PC-3 (cell line): Measurements from ENCODE around the gene CD300LG. TPM values are rescaled to one million over a fixed set of nuclear protein-coding genes. Genes with fewer than 3 reads are reported as not detected.

Experiments used
- ATAC-seq: fragments of 200-7000 bp; cut with Tn5 transposase; 2 replicates; pipeline ENCODE4 v1.9.1; 2020; ENCODE audit warnings: mild to moderate bottlenecking, moderate library complexity
- BruUV-seq: library from RNA; stranded (reverse); fragments of 400-500 nt; replicated peaks from 2 replicates; lab custom pipeline; 2021; lab: Mats Ljungman, UMichigan
- CTCF ChIA-PET: fragments of 300-600 bp; sonication (Branson Sonifier 250); formaldehyde crosslinking; loops from one replicate; lab custom pipeline; 2022; ENCODE audit warnings: antibody characterized with exemption; lab: Charles Lee
- POLR2A ChIA-PET: fragments of 300-600 bp; sonication (Branson Sonifier 250); formaldehyde crosslinking; loops from one replicate; lab custom pipeline; 2022; ENCODE audit warnings: antibody characterized with exemption; ENCODE audit not compliant: unreplicated experiment; lab: Charles Lee
- DNase-seq: peaks from one replicate; pipeline ENCODE4 v3.0.0-alpha.2; 2015
- H2AFZ ChIP-seq: fragments of 300-600 bp; sonication (generic); 2 replicates; pipeline ENCODE4 v1.6.0; 2016; ENCODE audit warnings: antibody characterized with exemption, low read length
- H3F3A ChIP-seq: fragments of 300-600 bp; sonication (generic); one replicate; pipeline ENCODE4 v1.6.0; 2017; ENCODE audit warnings: antibody characterized with exemption, low read length, control low read depth, mild to moderate bottlenecking; ENCODE audit not compliant: unreplicated experiment
- H3K27ac ChIP-seq: fragments of 300-600 bp; sonication (generic); 2 replicates; pipeline ENCODE4 v1.5.1; 2016; ENCODE audit warnings: mild to moderate bottlenecking, low read length
- H3K27me3 ChIP-seq: fragments of 300-600 bp; sonication (generic); 2 replicates; pipeline ENCODE4 v1.6.1; 2016; ENCODE audit warnings: low read length, mixed read lengths
- H3K36me3 ChIP-seq: fragments of 300-600 bp; sonication (generic); 2 replicates; pipeline ENCODE4 v1.6.1; 2016; ENCODE audit warnings: low read depth, mixed run types, low read length, mixed read lengths
- H3K4me1 ChIP-seq: fragments of 300-600 bp; sonication (generic); 2 replicates; pipeline ENCODE4 v1.5.1; 2016; ENCODE audit warnings: low read length; ENCODE audit not compliant: insufficient read depth
- H3K4me2 ChIP-seq: fragments of 300-600 bp; sonication (generic); 2 replicates; pipeline ENCODE4 v1.6.0; 2016; ENCODE audit warnings: low read length
- H3K4me3 ChIP-seq: fragments of 300-600 bp; sonication (generic); 2 replicates; pipeline ENCODE4 v1.5.1; 2016; ENCODE audit warnings: mild to moderate bottlenecking, low read length, mixed read lengths
- H3K79me2 ChIP-seq: fragments of 300-600 bp; sonication (generic); 2 replicates; pipeline ENCODE4 v1.6.1; 2017; ENCODE audit warnings: low read length, mixed read lengths
- H3K9ac ChIP-seq: fragments of 300-600 bp; sonication (generic); 2 replicates; pipeline ENCODE4 v1.6.0; 2016; ENCODE audit warnings: mild to moderate bottlenecking, low read length
- H3K9me2 ChIP-seq: fragments of 300-600 bp; sonication (generic); replicated peaks from 2 replicates; pipeline ENCODE4 v1.6.1; 2016; ENCODE audit warnings: mixed run types, low read length, mixed read lengths
- H3K9me3 ChIP-seq: fragments of 300-600 bp; sonication (generic); 2 replicates; pipeline ENCODE4 v1.6.1; 2016; ENCODE audit warnings: low read length, mixed read lengths
- H4K20me1 ChIP-seq: fragments of 300-600 bp; sonication (generic); 2 replicates; pipeline ENCODE4 v1.6.1; 2016; ENCODE audit warnings: low read length, mixed read lengths
- EZH2 ChIP-seq: fragments of 300-600 bp; sonication (generic); IDR thresholded peaks from one replicate; pipeline ENCODE4 v1.6.1; 2017; ENCODE audit warnings: antibody characterized with exemption, mild to moderate bottlenecking, low read length; ENCODE audit not compliant: unreplicated experiment
- EZH2phosphoT487 ChIP-seq: fragments of 300-600 bp; sonication (generic); IDR thresholded peaks from 2 replicates; pipeline ENCODE4 v1.6.1; 2018; ENCODE audit warnings: mild to moderate bottlenecking, antibody characterized with exemption, low read length, borderline replicate concordance
- intact Hi-C: fragments of 100-400 bp; cut with micrococcal nuclease; formaldehyde crosslinking; loops from 2 replicates; pipeline ENCODE4 v1.9.0; 2023
- total RNA-seq: library from RNA; depleted of rRNA; stranded (reverse); fragments of >200 nt; gene quantifications from 2 replicates; pipeline ENCODE4 v1.2.3, GENCODE V29; 2014
- TF ChIP-seq, protein P1 (sequence below): fragments of 300-600 bp; sonication (generic); conservative IDR thresholded peaks from 2 replicates; pipeline ENCODE4 v1.5.1; 2017; ENCODE audit warnings: antibody characterized with exemption, low read depth, mild to moderate bottlenecking, low read length

CD300LG gene
- total RNA-seq, 1 experiment from 2014 or later, result not detected

DNA sequence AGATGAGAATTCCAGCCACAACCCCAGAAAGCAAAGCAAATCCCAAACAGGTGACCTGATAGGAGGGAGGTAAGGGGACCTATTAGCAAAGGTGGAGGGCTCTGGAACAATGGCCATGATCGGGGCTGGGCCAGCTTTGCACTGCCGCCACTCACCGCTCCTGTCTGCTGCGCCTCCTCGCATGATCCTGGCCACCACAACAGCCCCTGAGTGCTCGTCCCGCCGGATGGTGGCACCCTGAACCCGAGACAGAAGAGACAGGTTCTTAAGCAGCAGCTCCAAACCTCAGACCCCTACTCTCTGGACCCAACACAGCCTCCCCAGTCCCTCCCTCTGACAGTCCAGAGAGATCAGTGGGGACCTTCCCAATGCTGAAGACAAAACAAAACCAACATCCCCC is 19.4 kb upstream of the CD300LG start:
- Histone ChIP-seq H3K27me3 (no peaks in the 10 kb centered on the region), H3K4me1 (peaks cover 18% of the 10 kb centered on the region), H3K79me2 (peaks cover 16% of the 10 kb centered on the region), H3K4me3 (no peak overlapping the region), H3K4me2 (no peak overlapping the region), H3K9me2 (no peaks in the 10 kb centered on the region), H3K9ac (no peak overlapping the region), H4K20me1 (no peaks in the 10 kb centered on the region), H3K36me3 (peaks cover 34% of the 10 kb centered on the region), H2AFZ (no peak overlapping the region), H3K9me3 (no peaks in the 10 kb centered on the region), H3F3A (no peaks in the 10 kb centered on the region), H3K27ac (no peak overlapping the region)
- TF ChIP-seq EZH2 (no peak), EZH2phosphoT487 (no peak)
- TF ChIP-seq, protein P1, sequence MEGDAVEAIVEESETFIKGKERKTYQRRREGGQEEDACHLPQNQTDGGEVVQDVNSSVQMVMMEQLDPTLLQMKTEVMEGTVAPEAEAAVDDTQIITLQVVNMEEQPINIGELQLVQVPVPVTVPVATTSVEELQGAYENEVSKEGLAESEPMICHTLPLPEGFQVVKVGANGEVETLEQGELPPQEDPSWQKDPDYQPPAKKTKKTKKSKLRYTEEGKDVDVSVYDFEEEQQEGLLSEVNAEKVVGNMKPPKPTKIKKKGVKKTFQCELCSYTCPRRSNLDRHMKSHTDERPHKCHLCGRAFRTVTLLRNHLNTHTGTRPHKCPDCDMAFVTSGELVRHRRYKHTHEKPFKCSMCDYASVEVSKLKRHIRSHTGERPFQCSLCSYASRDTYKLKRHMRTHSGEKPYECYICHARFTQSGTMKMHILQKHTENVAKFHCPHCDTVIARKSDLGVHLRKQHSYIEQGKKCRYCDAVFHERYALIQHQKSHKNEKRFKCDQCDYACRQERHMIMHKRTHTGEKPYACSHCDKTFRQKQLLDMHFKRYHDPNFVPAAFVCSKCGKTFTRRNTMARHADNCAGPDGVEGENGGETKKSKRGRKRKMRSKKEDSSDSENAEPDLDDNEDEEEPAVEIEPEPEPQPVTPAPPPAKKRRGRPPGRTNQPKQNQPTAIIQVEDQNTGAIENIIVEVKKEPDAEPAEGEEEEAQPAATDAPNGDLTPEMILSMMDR, result no peak
- no peak for ATAC-seq
- POLR2A ChIA-PET, result no interaction called here
- no peak for DNase-seq
- no TSS peak for BruUV-seq
- CTCF ChIA-PET, result no interaction called here
- intact Hi-C loops, result no loop called here

DNA sequence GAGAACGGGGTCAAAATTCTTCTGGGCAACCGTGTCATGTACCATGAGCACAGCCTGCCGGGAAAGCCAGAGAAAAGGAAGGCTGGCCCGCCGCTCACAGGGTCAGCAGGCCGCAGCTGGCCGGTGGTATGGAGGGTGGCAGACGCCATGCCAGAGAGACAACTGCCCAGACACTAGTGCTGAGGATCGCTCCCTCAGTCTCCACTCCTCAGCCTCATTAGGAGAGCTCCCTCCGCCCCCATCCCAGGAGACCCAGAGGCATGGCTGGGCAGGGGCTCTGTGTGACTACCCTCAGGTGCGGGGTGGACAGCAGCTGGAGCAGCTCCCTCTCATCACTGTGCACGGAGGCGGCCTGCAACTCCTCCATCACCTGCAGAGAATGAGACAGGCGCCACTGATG is 17.2 kb upstream of the CD300LG start:
- DNase-seq (no peak), ATAC-seq (no peak)
- H3K4me2 ChIP-seq, result no peak overlapping the region
- intact Hi-C loops, result no loop called here
- no peaks in the 10 kb centered on the region for H3F3A ChIP-seq
- H3K9me3 ChIP-seq, result no peaks in the 10 kb centered on the region
- no peaks in the 10 kb centered on the region for H3K9me2 ChIP-seq
- no peak overlapping the region for H3K9ac ChIP-seq
- peaks cover 16% of the 10 kb centered on the region for H3K79me2 ChIP-seq
- no peak for TF ChIP-seq EZH2phosphoT487
- TF ChIP-seq, protein P1, result no peak
- TF ChIP-seq EZH2, result no peak
- no peak overlapping the region for H2AFZ ChIP-seq
- no peaks in the 10 kb centered on the region for H4K20me1 ChIP-seq
- peaks cover 25% of the 10 kb centered on the region for H3K4me1 ChIP-seq
- CTCF ChIA-PET, result no interaction called here
- H3K27me3 ChIP-seq, result no peaks in the 10 kb centered on the region
- H3K4me3 ChIP-seq, result no peak overlapping the region
- peaks cover 34% of the 10 kb centered on the region for H3K36me3 ChIP-seq
- H3K27ac ChIP-seq, result no peak overlapping the region
- POLR2A ChIA-PET, result no interaction called here
- BruUV-seq, result no TSS peak

GRCh38 chr17:43830510-43831140 is 16.4 kb upstream of the CD300LG start:
- ATAC-seq, result no peak
- H3K9ac ChIP-seq, result no peak overlapping the region
- POLR2A ChIA-PET, result no interaction called here

More at GRCh38 chr17:43830510-43831140, 16.4 kb upstream of the CD300LG start:
- Histone ChIP-seq H3K4me2 (no peak overlapping the region), H3K4me1 (peaks cover 25% of the 10 kb centered on the region), H3K27me3 (no peaks in the 10 kb centered on the region), H3F3A (no peaks in the 10 kb centered on the region), H2AFZ (no peak overlapping the region), H4K20me1 (no peaks in the 10 kb centered on the region), H3K36me3 (peaks cover 29% of the 10 kb centered on the region), H3K9me2 (no peaks in the 10 kb centered on the region), H3K4me3 (no peak overlapping the region), H3K79me2 (peaks cover 16% of the 10 kb centered on the region), H3K27ac (no peak overlapping the region), H3K9me3 (no peaks in the 10 kb centered on the region)
- BruUV-seq, result no TSS peak
- no peak for DNase-seq
- intact Hi-C loops, result no loop called here
- CTCF ChIA-PET, result no interaction called here
- TF ChIP-seq EZH2 (no peak), EZH2phosphoT487 (no peak)
- TF ChIP-seq, protein P1, result no peak
